GM08714 (cell line): ENCODE data around the gene TNS1.

Experiments
- H3K4me3 ChIP-seq: fragments of 200-500 bp; sonication (Bioruptor generic); 2 replicates; pipeline ENCODE4 v1.5.1; 2014; ENCODE audit warnings: mild to moderate bottlenecking, low read length, inconsistent platforms
- ZNF274 ChIP-seq: IDR thresholded peaks from 2 replicates; pipeline ENCODE4 v1.6.1; 2012; ENCODE audit warnings: mild to moderate bottlenecking, low read depth, low read length

Gene TNS1

GRCh38 chr2:218033590-218034496, 31.0 kb upstream of the TNS1 start:
- TF ChIP-seq ZNF274, result no peak

DNA sequence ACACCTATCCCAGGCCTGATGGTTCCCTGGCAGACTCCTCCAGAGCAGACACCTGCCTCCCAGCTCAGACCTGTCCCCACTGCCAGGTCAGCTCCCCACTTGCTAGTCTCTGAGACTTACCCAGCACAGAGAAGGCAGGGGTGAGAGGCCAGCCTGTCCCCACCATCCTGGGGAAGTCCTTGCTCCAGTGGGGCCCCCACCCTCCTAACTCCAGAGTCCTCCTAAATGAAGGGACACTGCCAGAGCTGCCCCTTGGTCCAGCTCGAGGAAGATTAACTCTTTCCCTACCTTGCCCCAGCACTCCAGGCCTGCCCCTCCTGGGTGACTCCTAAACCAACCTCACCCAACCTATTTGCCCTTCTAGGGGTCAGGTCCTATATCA, 30.4 kb upstream of the TNS1 start:
- TF ChIP-seq ZNF274, result no peak
- no peak overlapping the region for H3K4me3 ChIP-seq

More at GRCh38 chr2:218033590-218034496, 31.0 kb upstream of the TNS1 start:
- no peak overlapping the region; the same call in 1 of the 2 replicates for H3K4me3 ChIP-seq

GRCh38 chr2:218032336-218033171, 29.8 kb upstream of the TNS1 start:
- H3K4me3 ChIP-seq, result no peak overlapping the region
- TF ChIP-seq ZNF274, result no peak

DNA sequence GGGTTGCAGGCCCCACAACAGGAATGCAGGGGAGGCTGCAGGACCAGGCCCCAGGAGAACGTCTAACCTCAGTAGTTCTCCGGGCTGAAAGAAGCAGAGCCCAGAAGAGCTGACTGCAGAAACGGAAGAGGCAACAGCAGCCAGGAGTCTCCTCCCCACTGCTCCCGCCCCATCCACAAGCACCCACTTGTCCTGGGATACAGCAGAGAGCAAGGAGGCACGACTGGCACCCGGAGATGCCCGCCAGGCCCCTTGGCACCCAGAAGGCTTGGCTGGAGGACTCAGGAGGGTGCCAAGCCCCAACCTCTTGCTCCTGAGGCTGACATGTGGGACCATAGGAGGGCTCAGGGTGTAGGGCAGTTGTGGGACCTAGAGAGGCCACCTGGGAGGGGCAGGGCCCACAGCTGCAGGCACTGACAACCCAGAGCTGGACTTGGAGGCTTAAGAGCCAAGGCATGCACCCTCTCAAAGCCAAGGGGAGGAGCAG, 29.0 kb upstream of the TNS1 start:
- TF ChIP-seq ZNF274, result no peak
- H3K4me3 ChIP-seq, result no peak overlapping the region

DNA sequence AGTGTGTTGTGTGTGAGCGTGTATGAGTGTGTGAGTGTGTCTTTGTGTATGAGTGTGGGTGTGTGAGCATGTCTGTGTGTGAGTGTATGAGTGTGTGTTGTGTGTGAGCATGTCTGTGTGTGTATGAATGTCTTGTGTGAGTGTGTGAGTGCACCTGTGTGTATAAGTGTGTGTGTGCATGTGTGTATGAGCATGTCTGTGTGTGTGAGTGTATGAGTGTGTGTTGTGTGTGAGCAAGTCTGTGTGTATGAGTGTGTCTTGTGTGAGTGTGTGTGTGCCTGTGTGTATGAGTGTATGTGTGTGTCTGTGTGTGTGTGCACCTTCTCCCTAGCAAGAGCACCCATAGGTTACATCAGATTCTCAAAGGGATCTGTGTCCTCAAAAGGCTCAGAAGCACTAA, 28.5 kb upstream of the TNS1 start:
- no peak overlapping the region for H3K4me3 ChIP-seq
- no peak for TF ChIP-seq ZNF274

GRCh38 chr2:218030409-218031195, 27.8 kb upstream of the TNS1 start:
- TF ChIP-seq ZNF274, result no peak
- H3K4me3 ChIP-seq, result no peak overlapping the region

DNA sequence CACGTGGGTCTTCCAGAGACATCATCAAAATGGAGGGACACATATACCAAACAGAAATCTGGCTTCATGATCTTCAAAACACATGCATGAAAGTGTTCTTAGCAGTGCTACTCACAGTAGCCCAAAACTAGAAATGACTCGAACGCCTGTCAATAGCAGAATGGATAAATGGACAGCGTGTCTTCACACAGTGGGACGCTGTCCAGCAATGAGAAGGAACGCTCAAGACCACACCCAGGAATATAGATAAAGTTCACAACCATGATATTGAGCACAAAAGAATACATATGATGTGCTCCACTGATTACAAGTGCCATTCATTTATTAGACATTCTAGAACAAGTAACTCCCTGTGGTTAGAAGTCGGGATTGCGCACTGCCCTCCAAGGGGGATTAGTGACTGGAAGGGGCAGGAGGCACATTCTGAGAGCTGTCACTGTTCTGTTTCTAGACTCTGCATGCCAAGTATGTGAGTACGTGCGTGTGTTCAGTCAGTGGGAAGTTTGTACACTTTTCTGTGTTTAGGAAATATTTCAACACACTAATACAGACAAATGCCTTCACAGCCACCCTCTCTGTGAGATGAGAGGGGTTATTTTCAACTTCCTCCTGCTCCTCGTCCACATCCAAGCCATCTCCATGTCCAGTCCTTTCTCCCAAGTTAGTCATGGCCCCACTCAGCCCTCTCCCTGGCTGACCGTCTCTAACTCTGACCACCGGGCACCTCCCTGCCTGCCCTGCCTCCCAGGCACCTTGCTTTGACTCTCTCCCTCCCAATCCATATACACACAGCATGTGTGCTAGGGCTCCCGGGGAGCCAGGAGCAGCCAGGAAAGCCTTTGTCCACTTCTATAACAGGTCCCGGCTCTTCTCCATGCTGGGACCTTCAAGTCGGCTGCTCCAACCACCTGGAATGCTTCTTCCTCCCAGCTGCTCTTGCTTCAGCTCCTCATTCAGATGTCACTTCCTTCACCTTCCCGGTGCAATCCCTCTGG, 26.9 kb upstream of the TNS1 start:
- no peak for TF ChIP-seq ZNF274
- no peak overlapping the region for H3K4me3 ChIP-seq

DNA sequence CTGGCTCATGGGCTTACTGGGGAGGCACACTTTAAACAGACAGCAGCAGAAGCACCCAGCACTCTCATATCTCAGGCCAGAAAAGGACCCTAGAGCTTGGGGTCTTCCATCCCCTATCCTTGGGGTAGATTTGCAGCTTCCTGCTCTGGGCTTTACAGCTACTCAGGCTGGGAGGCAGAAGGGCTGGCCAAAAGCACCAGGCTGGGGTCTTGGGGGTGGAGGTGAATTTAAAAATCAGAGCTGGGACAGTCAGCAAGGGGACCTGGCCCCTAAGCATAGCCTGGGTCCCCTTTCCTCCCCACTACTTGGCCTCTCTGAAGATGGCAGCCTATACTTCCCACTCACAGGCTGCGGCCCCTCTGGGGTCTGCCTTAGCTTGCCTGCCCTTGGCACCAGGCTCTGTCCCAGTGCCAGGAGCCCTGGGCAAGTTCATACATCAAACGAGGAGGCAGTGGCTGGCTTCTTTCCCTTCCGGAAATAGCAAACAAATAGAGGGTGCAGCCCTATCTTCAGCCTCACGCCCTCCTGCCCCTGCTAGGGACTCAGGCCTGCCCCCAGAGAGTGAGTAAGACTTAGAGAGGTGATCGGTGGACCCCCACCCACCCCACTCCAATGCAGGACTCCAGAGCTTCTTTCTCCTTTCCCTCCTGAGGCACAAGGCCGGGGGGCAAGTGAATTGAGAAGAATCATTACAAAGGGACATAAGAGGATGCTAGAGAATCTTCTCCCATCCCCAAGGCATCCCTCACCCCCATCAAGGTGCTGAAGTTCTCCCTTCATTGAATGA, 26.0 kb upstream of the TNS1 start:
- no peak overlapping the region for H3K4me3 ChIP-seq
- TF ChIP-seq ZNF274, result no peak

DNA sequence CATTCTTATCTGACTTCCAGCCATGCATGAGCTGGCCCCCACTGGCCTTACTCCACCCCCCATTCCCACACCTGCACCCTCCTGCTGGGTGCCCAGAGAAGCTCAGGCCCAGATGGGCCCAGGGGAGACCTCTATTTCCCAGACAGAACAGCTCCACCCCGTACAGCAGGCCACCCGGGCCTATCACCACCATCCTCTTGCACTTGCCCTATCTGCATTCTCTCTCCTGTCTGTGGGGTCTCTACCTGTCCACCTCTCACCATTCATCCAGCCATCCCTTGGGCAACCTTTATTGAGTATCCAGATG, 25.3 kb upstream of the TNS1 start:
- H3K4me3 ChIP-seq, result no peak overlapping the region
- no peak for TF ChIP-seq ZNF274

- no peak overlapping the region for H3K4me3 ChIP-seq
- no peak for TF ChIP-seq ZNF274
Observed at GRCh38 chr2:218027426-218028188, 24.8 kb upstream of the TNS1 start.

DNA sequence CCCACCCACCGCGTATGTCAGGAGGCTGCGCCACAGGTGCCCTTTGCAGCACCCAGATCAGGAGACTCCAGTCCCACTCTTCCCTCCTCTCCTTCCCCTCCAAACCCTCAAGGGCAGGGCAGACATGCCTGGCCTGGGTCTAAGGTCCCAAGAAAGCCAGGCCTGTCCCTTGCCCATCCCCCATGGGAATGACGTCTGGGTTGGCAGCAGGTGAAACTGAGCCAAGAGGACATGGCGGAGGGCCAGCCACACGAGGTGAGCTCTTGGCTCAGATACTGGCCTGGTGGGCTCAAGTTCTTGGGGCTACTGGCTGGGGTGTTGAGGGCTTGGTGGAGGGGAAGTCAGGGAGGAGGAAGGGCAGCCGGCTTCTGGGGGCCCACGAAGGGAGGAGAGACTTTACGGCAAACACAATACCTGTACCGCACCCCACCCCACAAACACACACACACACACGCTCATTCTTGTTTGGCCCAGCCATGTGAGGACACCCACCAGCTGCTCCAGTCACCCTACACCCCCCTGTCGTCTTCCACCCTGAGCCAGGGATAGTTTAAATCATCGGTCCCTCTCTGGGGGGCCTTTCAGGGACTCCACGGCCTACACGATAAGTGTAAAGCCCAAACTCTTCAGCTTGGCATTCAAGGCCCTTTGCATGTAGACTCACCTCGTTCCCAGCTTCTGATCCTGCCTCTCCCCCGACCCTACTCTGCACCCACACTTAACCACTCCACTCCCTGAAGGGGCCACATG, 24.1 kb upstream of the TNS1 start:
- H3K4me3 ChIP-seq, result no peak overlapping the region
- TF ChIP-seq ZNF274, result no peak

DNA sequence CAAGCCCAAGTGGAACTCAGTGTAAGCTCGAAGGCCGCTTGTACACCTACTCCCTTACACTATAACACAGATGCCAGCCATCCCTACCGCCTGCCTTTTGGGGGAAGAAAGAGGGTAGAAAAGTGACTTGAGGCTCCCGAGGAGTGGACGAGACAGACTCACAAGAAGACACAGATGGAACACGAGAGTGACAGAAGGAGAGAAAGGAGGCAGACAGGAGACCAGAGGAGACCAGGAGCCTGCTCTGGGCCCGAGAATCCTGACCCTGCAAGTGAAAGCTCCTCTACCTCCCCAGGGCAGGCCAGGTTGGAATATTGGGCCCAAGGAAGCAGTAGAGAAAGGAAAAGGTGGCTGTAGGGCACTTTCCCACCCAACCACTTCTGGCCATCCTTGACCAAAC, 23.4 kb upstream of the TNS1 start:
- no peak for TF ChIP-seq ZNF274

More for the DNA sequence above, 23.4 kb upstream of the TNS1 start:
- H3K4me3 ChIP-seq, result no peak overlapping the region
